CD4-positive, alpha-beta T cell treated with Interleukin-17A for 1 hour (primary cell): ENCODE data around the gene MAD2L2.
A peak's percentile ranks its signal among the peaks of the same experiment; 100 is the strongest.

ENCODE experiments used
- DNase-seq: peaks from one replicate; pipeline ENCODE4 v3.0.0-alpha.2; 2020

Gene MAD2L2

DNA sequence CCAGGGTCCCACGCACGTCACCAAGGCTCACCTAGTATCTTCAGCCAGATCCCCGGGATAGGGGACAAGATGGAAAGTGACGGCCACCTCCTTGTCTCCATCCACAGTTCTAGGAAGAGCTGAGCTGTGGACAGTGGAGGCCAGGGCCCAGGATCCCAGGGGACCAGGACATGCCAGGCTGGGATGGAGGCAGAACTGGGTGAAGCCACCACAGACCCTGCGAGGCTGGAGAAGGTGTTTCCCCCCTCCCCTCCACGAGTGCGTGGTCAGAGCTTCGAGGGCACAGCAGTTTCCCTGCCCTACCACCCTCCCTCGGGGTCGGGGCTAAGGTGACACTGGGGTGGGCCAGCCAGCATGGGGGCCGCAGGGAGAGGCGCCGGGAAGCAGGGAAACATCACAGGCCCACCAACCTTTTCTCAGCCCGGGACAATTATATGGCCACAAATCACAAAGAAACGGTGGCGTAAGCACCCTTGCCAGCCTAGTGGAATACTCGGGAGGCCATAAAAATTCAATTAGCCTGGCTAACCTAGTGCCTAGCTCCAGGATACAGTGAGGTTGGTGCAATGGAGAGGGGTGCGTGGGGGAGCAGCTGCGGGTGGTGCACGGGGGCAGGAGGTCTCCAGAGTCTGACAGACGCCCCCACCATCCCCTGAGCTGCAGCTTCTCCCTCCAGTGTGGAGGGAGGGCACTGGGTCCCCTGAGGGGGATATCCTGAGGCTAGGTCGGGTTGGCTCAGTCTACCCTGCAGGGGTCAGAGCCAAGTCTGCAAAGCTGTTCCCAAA lies 23.9 kb upstream of the MAD2L2 start:
- DNase-seq, result no peak

DNA sequence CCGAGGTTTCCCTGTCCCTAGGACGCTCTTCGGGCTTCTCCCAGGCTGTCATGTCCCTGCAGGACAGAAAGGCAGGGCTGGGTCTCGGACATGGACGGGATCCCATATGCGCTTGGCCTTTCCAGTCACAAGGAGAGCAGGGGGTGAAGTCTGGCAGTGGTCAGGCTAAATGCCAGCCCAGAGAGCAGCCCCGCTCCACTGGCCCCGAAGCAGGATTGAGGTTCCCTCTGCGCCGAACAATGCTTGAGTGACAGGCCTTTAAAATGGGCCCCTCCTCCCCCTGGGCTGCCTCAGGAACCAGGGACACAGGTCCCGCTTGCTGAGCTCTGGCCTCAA lies 23.2 kb upstream of the MAD2L2 start:
- DNase-seq, result no peak

DNA sequence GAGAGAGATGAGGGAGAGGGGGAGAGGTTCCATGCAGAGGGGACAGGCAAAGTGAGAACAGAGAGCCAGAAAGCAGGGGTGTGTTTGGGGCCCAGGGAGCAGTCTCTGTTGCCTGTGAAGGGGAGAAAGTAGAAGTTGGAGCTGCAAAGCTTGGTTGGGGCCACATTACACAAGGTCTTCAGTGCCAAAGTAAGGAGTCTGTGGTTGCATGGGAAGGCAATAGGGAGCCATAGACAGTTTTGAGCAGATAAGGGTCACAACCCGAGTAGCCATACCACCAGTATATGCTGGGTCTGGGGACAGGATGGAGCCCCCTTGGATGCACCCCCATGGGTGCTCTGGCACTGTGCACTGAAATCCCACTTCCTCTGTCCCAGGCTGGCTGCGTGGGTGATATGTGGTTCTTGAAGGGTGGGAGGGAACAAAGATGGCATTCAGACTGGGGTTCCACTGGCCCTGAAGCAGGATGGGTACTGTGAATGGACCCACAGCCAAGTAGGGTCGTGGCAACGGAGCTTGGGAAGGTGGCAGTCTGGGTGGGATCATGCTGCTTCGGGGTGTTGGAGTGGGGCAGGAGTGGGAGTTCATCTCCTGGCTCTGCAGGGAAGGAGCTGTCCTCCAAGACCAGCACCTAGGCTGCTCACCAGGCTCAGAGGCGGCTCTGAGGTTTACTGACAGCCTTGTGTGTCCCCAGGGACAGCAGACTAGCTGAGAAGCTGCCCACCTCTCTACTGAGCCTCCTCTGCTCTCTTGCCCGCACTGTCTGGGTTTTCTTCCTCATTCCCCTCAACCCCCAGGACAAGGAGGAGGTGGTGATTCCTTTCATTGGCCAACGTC lies 22.6 kb upstream of the MAD2L2 start:
- no peak for DNase-seq

DNA sequence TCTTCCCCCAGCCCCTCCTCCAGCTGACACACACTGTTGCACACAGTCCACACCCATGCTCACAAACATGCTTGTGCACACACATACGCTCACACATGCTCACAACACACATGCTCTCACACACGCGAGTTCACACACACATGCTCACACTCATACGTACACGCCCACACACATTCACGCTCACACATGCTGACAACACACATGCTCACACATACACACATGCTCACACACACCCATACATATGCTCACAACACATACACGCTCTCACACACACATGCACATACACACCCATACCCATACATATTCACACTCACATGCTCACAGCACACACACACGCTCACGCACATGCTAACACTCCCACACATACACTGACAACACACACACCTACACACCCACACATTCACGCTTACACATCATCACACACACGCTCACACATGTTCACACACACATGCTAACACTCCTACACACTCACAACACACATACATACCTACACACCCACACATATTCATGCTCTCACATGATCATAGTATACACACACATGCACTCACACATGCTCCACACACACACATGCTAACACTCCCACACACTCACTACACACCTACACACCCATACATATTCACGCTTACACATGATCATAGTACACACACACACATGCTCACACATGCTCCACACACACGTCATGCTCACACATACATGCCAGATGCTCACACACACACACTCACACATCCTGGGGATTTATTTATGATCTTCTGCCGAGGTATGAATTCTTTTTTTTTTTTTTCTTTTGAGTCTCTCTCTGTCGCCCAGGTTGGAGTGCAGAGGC lies 21.2 kb upstream of the MAD2L2 start:
- no peak for DNase-seq

DNA sequence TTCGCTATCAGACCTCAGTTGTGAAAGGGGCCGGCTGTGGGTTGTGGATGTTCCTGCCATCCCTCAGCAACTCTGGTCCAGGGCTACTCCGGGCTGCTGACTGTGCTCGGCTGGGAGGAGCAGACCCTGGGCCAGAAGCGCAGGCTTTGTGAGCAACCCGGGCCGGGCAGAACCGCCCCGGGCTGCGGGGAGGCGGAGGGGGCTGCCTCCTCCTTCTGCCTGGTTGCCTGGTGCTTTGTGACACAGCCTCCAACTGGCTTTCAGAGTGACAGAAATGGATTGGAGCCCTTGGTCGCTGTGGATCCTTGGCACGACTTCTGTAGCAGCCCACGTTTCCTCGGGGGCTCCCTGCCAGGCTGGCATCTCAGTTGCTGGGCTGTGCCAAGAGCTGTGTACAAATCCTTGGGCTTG lies 20.6 kb upstream of the MAD2L2 start:
- DNase-seq, result no peak

DNA sequence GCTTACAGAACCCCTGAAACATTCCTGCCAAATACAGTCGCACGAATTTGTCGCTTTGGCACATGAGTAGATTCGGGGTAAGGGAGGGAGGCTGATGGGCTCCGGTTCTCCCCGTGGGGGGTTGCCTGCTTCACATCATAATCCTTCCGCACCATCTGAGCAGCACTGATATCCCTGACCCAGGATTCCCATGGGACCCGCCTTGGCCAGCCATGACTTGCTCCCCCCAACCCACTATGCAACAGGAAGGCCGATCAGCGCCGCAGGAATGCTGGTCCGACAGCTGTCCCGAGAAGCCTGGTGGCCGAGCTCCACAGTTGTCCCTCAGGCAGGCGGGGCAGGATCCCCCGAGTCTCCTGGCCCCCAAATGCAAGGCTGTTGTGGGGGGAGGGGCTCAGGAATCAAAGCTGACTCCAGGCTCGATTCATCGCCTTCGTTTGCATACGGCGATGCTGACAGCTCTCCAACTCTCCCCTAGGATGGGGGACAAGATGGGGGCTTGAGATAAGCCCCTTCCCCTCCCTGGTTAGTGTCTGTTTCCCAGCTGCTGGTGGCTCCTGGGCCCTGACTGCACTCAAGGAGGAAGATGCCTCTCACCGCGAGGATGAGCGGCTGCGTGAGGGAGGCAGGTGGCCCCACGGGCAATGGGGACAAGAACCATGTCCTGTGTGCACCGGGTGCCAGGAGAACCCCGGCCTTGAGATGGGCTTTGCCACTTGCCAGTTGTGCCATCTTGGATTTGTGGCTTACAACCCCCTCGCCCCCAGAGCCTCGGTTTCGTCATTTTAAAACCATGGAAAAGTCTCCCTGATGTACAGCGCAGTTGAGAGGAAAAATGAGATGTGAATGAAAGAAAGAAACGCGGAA lies 19.9 kb upstream of the MAD2L2 start:
- no peak for DNase-seq

DNA sequence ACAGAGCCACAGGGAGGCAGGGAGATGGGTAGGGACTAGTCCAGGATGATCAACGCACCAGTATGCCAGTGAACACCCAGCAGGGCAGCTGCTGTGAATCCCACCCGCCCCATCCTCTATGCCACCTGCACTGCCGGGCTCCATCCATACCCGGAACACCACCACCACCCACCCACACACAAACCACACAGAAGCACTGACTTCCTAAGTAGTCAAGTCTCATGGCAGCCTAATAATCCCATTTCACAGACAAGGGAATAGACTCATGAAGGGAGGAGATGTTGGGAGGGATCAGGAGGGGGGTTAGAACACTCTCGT lies 16.9 kb upstream of the MAD2L2 start:
- DNase-seq, result no peak

DNA sequence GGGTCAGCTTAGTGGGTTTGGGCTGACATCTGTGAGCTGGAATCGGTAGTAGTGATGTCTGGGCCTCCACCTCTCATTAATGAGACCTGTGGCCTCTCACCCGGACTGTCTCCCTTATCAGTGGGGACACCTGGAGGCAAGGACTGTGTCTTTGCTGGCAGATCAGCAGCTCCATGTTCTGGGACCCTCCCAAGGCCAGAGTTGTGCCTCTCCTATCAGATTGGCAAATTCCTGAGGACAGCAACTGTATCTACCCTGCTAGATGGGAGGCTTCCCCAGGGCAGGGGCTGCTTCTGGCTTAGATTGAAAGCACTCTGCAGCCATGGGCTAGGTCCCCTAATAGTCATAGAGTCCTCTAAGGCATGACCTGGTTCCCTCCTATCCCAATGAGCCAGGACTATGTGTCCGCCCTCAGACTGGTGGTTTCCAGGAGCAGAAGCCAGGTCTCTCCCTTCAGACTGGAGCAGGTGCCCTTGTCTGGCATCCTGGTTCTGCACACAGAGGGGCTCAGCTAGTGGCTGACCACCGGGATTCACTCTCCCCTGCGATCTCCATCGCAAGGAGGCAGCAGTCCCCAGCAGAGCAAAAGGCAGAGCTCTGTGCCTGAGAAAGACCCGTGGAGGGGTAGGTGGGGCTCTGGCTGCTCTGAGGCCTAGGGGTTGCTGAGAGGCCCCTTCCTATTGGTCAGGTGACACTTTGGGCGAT lies 16.4 kb upstream of the MAD2L2 start:
- DNase-seq, result no peak

DNA sequence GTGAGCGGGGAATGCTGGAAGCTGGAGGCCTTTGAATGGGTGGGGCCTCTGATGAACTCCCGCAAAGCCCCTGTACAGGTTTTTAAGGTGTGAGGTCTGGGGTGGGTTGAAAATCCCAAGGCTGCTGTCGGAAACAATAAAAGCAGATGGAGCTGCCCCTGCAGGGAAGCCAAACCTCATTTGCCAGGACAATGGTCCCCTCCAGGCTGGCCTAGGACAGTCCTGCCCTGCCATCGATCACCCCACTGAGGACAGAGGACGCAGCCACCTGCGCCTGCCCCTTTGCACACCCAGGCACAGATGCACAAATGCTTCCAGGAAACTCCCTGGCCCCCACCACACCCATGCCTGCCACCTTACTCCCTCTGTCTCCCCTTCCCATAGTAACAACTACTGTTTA lies 14.9 kb upstream of the MAD2L2 start:
- DNase-seq, result no peak

DNA sequence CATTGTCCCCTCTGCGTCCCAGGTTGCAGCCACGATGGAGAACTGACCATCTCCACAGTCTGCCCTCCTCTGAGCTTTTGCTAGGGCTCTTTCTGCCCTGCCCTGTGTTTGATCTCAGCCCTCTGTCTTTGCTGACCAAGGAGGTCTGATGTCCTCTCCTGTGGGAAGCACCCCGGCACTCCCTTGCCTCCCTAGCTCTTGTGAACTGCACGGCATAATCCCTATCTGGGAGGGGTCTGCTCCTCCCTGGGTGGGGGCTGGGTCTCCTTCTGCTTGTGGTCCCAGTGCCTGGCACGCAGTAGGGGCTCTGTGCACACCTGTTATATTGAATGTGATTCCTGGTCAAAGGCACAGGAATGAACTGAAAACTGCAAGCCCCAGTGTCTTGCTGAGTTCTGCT lies 13.0 kb upstream of the MAD2L2 start:
- no peak for DNase-seq

DNA sequence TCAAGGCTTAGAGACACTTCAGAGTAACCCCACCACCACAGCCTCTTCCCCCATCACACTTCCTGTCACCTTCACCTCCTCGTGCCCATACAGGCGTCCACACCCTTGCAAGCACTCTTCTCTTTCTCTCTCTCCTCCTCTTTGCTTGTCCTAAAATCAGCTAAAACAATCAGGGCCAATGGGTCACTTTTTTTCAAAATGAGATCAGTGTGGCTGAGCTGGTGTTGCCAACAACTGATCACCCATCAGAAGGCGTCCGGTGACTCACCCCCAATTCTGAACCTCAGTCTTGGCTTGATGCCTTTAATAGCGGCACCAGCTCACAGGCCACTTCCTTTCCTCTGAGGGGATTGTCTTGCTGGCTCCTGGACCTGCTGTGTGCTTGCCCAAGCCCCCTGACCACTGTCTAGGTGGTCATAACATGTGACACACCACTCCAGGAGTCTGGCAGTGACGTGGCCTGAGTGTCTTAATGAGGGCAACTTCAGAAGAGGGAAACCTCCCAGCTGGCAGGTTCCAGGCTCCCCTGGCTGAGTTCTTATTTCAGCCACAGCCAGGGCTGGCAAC lies 12.2 kb upstream of the MAD2L2 start:
- peak; percentile 57 for DNase-seq

DNA sequence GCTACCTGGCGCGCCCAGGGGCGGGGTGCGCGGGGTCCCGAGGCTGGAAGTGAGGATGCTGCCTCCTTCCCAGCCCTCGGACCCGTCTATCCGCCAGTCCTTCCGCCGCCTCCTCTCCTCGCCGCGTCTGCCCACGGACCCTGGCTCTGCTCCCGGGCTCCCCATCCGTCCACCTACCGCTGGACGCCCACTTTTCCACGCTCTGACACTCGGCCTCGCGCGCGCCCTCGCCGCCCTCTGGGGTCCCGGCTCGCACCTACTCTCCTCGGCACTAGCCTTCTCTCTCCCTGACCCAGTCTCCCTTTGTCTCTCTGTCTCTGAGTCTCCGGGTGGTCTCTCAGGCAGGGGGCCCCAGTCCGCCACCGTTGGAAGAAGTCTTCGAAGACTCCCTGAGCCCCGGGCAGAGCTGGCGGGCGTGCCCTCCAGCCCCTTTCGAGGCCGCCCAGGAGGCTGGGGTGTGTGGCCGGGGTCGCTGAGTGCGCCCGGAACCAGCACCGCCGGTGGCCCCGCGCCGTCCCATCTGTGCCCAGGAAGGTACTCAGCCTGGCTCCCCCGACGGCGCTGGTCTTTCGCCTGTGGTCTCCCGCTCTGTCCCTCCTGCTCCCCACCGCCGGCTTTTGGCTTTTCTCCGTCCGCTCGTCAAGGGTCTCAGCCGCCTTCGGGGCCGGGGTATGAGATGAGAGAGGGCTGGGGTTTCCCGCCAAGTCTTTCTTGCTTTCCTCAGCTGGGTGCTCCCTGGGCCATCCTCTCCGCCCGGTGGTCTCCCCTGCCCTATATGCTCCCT lies 11.2 kb upstream of the MAD2L2 start:
- no peak for DNase-seq

DNA sequence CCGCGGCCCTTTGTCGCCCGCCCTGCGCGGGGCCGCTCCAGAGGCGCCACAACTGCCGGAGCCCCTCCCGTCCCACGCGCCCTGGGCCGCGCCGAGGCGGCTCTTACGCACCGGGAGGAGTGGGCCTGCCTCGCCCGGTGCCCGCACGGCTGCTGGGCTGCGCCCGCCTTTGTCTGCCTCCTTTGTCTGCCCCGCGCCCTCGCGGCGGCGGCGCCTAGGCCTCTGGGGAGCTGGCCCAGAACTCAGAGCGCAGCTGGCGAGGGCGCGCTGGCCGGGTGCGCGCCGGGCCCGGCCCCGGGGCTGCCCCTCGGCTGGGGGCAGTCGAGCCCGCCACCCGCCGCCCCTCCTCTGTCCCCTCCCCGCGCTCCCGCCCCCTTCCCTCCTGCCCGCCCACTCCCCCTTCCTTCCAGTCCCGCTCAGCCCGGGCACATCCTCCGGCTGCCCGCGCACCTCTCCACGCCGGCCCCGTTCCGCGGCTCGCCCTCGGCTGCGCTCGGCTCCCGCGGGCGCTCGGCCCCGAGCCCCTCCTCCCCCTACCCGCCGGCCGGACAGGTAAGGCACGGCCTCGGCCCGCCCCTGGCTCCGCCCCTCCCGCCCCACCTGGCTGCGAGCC lies 10.5 kb upstream of the MAD2L2 start, which contains the start of gene DRAXIN:
TSS of gene DRAXIN (plus strand) at position 409 of the 613 bp plus-strand sequence. CDS start 14,549 bp downstream, outside the sequence.
- DNase-seq, result no peak

DNA sequence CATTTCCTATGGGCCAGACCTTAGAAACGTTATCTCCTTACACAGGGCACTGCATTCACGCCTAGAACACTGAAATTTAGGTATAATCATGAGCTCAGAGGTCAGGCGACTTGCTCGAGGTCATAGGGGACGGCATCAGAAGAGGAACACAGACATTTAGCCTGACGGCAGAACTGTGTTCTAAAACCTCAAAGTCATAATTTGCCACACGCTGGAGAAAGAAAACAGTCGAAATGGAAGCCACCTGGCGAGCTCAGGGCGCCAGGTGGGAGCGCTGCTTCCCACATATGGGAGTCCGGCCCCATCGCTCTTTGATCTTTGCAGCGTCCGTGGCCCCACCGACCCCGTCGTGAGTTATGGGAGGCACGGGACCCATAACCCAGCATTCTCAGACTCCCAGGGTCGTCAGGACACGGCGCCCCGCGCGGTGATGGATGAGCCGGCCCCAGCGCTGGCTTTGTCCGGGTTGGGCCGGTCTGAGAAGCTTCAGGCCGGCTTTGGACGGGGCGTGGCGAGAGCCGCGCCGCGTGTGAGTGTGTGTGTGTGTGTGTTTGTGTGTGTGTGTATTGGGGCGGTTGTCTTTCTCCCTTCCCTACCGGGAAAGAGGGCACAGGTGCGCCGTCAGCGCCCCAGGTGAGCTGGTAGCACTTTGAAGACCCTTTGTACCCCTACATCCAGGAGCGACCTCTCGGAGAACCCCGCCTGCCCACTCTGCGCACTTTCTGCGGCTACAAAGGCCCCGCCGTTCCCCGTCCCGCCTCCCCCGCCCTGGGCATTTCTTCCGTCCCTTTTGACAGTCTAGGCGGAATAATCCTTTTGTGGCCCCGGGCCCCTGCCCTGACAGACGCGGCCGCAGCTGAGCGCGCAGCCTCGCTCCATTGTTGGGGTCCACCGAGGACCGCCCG lies 9.7 kb upstream of the MAD2L2 start:
- DNase-seq, result no peak

DNA sequence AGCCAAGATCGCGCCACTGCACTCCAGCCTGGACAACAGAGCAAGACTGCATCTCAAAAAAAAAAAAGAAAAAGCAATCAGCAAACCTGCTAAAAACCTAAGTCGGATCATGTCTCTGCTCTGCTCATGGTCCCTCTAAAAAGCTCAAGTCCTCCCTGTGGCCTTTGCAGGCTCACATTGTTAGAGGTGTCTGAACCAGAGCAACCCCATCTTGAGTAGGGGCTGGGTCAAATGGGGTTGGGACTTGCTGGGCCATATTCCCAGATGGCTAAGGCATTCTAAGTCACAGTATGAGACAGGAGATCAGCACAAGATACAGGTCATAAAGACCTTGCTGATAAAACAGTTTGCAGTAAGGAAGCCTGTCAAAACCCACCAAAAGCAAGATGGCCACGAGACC lies 7.6 kb upstream of the MAD2L2 start:
- DNase-seq, result no peak

DNA sequence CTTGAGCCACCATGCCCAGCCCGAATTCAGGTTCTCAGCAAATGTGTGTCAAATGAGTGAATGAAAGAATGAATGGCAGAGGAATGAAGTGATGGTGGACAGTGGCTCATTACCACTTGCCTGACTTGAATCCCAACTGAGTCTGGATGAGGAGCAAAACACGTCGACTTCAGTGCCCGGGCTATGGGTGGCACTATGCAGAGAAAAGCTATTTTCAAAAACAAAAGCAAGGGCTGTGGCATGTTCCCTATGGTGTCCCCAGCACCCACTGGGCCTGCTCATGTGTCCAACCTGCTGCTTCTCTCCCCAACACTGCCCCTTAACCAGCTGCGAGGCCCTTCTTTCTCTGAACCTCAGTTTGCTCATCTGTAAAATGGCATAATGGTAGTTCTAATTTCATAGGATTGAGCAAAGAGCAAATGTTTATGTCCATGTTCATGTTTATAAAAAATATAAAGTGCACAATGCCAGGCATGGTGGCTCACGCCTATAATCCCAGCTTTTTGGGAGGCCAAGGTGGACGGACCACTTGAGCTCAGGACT lies 4.3 kb upstream of the MAD2L2 start:
- no peak for DNase-seq

DNA sequence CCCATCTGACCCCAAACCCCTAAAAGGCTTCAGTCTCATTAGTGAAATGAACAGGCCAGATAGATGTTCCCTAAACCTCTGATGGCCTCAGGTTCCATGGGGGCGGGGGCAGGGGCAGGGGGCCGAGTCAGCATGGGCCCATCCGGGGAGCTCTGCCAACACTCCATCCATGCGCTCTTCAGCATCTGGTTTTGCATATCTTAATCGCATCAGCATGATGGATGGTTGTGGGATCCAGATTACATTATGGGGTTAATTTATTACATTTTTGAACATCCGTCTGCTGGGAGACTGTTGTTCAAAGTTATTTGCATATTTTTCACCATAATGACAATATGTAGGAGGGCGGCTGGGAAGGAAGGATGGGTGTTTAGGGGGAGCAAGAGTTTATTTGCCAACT lies 3.1 kb upstream of the MAD2L2 start:
- DNase-seq, result no peak

DNA sequence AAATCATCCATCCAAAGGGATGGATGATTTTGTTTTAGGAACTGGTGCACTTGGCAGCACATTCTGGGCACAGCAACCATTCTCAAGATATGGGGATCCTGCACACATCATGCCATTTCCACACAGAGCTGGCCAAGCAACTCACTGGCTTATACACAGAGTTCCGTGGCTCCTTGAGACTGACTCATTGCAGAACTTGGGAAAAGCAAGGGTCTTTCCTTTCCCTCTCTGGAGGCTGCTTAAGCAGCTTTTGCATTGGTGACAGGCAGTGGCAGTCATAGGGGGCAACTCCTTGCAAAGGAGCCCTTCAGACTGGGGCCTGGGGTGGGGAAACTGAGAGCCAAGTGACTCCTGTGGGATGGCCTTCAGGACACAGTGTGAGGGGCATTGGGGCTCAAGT lies 1.9 kb upstream of the MAD2L2 start:
- DNase-seq, result no peak

DNA sequence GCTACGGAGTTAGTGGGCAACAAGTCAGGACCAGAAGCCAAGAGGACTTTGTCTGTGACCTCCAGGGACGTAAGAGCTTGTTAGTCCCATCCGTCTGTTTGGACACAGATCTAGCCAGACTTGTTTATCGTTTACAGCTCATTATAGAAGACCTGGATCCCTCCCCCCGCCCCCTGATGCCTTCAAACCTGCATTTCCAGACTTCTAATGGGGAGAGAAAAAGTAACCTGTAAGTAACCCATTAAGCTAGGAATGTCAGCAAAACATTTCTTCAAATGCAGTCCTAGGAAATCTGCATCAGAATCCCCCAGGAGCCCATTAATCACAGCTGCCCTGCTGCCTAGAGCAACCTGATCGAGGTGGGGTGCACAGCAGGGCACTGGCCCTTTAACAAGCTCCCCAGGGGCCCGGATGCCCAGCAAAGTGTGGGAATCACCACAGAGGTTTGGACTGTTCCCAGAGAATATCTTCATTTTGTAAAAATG lies 1.4 kb upstream of the MAD2L2 start:
- DNase-seq, result no peak
